ENCODE measurements around the gene PKHD1.
A peak's percentile ranks its signal among the peaks of the same experiment; 100 is the strongest.

The PKHD1 gene

DNA sequence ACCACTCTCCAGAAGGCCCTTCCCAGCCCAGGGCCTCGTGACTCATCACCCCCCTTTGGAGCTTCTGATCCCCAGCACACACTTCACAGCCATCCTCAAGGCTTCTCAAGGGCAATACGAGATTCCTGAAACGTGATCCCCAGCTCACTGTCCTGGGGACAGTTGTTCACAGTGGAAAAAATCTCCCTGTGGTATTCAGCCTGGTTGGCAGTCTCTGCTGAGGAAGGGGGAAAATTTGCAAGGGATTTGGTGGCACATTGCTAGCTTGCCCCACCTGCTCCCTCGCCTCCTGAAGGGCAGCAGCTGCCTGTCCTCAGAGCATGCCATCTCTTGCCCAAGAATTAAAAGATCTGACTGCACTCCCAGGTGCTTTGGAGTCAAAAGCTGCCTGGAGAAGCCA, 20.7 kb upstream of the PKHD1 start:
- Histone ChIP-seq H3K4me3 (ENCODE audit: insufficient read depth, low read depth, low read length) (no peak overlapping the region), H3K4me1 (ENCODE audit: control insufficient read depth, insufficient read depth, low read length) (no peaks in the 10 kb centered on the region), H3K9me3 (ENCODE audit: control insufficient read depth, low read length) (no peaks in the 10 kb centered on the region), H3K27ac (ENCODE audit: insufficient read depth, low read depth, low read length, poor library complexity, severe bottlenecking) (no peak overlapping the region), H3K36me3 (ENCODE audit: control insufficient read depth, insufficient read depth, low read length) (no peaks in the 10 kb centered on the region), H3K27me3 (ENCODE audit: control insufficient read depth, insufficient read depth, low read length, poor library complexity, severe bottlenecking) (no peaks in the 10 kb centered on the region)
- 49 to 63% methylated on average over 4 of the region's 4 CpGs for WGBS, 2 experiments

DNA sequence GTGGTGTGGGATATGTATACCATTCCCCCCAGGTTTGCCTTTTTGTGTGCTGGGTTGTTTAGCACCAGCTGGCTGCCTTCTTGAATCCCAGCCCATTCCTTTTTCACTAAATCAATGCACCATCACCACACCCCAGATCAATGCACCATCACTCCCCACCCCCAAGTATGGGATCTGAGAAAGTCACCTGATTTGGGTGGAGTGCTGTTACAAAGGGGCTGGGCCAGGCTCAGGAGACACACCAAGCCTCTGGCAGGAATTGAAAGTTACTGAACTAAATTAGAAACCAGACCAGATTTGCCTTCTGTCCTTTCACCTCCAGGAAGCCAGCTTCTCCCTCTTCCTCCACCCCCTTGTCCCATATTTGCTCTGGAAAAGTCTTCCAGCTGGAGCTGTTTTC, 19.6 kb upstream of the PKHD1 start:
- H3K9me3 ChIP-seq (ENCODE audit: control insufficient read depth, low read length) = no peaks in the 10 kb centered on the region
- no peaks in the 10 kb centered on the region for H3K36me3 ChIP-seq (ENCODE audit: control insufficient read depth, insufficient read depth, low read length)
- no peaks in the 10 kb centered on the region for H3K4me1 ChIP-seq (ENCODE audit: control insufficient read depth, insufficient read depth, low read length)
- no peak overlapping the region for H3K4me3 ChIP-seq (ENCODE audit: insufficient read depth, low read depth, low read length)
- H3K27ac ChIP-seq (ENCODE audit: insufficient read depth, low read depth, low read length, poor library complexity, severe bottlenecking) = no peak overlapping the region
- H3K27me3 ChIP-seq (ENCODE audit: control insufficient read depth, insufficient read depth, low read length, poor library complexity, severe bottlenecking) = no peaks in the 10 kb centered on the region

DNA sequence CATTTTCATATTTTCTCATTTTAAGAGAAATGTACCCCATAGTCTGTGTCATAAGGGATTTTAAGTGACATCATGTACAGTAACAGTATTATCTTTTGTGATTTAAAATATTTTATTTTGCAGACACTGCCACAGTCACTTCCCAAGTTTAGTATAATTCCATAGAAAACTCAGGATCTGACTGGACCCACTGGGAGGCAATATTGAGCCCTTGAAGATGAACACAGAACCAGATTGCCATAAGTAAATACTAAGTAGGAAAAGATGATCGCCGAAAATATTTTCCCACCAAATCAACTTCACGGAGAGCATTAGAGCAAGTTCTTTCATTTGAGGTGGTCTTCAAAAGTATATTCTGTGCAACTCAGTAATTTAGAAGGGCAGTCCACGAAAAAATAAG, 17.6 kb upstream of the PKHD1 start:
- no peak overlapping the region for H3K27ac ChIP-seq (ENCODE audit: insufficient read depth, low read depth, low read length, poor library complexity, severe bottlenecking)
- no peaks in the 10 kb centered on the region for H3K36me3 ChIP-seq (ENCODE audit: control insufficient read depth, insufficient read depth, low read length)
- H3K4me3 ChIP-seq (ENCODE audit: insufficient read depth, low read depth, low read length) = no peak overlapping the region
- WGBS, 2 experiments = 96 to 97% methylated on average over 3 to 4 of the region's 4 CpGs
- H3K4me1 ChIP-seq (ENCODE audit: control insufficient read depth, insufficient read depth, low read length) = no peaks in the 10 kb centered on the region
- no peaks in the 10 kb centered on the region for H3K27me3 ChIP-seq (ENCODE audit: control insufficient read depth, insufficient read depth, low read length, poor library complexity, severe bottlenecking)
- H3K9me3 ChIP-seq (ENCODE audit: control insufficient read depth, low read length) = no peaks in the 10 kb centered on the region

DNA sequence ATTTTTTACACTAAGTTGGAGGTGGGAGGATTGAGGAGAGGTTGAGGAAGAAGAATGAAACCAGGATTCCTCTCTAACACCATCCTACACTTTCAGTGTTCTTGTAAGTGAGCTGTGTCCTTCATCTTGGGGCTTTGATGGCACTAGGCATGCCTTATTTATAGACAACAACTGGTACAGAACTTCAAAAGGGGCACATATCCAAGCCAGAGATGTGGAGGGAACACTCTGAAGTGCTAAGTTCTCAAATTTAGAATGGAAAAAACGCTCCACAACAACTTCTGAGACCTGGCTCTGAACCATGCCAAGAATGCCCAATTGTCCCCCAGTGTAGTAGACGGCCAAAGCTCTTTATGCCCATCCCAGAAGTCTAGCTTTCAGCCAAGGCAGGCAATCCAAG, 16.2 kb upstream of the PKHD1 start:
- no peaks in the 10 kb centered on the region for H3K4me1 ChIP-seq (ENCODE audit: control insufficient read depth, insufficient read depth, low read length)
- no peaks in the 10 kb centered on the region for H3K27me3 ChIP-seq (ENCODE audit: control insufficient read depth, insufficient read depth, low read length, poor library complexity, severe bottlenecking)
- H3K4me3 ChIP-seq (ENCODE audit: insufficient read depth, low read depth, low read length) = no peak overlapping the region
- no peak overlapping the region for H3K27ac ChIP-seq (ENCODE audit: insufficient read depth, low read depth, low read length, poor library complexity, severe bottlenecking)
- no peaks in the 10 kb centered on the region for H3K36me3 ChIP-seq (ENCODE audit: control insufficient read depth, insufficient read depth, low read length)
- WGBS, 2 experiments = 90 to 92% methylated on average over 2 of the region's 2 CpGs
- H3K9me3 ChIP-seq (ENCODE audit: control insufficient read depth, low read length) = no peaks in the 10 kb centered on the region

DNA sequence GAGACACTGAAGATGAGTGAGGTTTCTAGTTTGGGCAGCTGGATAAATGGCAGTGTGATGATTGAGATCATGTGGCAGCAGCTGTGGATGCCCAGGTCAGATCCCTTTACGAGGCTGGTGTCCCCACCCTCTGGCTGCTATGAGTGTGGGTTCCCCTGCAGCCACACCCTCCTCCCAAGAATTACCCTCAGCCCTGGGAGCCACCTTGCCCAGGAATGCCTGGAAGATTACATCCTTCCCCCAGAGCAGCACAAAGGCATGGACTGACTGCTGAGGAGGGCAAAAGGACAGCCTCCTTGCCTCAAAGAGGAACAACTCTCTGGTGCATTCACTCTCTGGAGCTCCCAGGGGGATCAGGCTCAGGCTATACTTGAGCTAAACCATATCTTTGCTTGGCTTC, 15.0 kb upstream of the PKHD1 start:
- no peaks in the 10 kb centered on the region for H3K4me1 ChIP-seq (ENCODE audit: control insufficient read depth, insufficient read depth, low read length)
- no peaks in the 10 kb centered on the region for H3K9me3 ChIP-seq (ENCODE audit: control insufficient read depth, low read length)
- H3K36me3 ChIP-seq (ENCODE audit: control insufficient read depth, insufficient read depth, low read length) = no peaks in the 10 kb centered on the region
- 64 to 75% methylated on average over 1 of the region's 1 CpG for WGBS, 2 experiments
- H3K27me3 ChIP-seq (ENCODE audit: control insufficient read depth, insufficient read depth, low read length, poor library complexity, severe bottlenecking) = no peaks in the 10 kb centered on the region
- no peak overlapping the region for H3K4me3 ChIP-seq (ENCODE audit: insufficient read depth, low read depth, low read length)
- H3K27ac ChIP-seq (ENCODE audit: insufficient read depth, low read depth, low read length, poor library complexity, severe bottlenecking) = no peak overlapping the region

DNA sequence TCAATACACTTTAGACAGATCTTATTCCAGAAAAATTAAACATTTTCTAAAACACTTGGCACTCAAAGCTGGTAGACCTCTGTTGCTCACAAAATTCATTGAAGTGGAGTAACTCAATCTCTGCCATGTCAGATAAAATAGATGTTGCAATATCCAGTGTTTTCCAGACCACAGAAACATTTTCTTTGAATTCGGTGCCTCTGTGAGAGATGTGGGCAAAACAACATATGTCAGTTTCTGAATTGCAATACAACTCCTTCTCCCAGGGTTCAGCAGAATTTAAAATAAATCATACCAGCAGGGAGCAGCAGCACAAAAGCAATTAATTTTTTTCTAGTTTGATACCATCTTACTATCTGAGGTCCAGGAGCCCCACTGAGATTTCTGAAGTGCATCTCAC, 11.3 kb upstream of the PKHD1 start:
- no peaks in the 10 kb centered on the region for H3K27me3 ChIP-seq (ENCODE audit: control insufficient read depth, insufficient read depth, low read length, poor library complexity, severe bottlenecking)
- WGBS, 2 experiments = 78 to 96% methylated on average over 1 of the region's 1 CpG

DNA sequence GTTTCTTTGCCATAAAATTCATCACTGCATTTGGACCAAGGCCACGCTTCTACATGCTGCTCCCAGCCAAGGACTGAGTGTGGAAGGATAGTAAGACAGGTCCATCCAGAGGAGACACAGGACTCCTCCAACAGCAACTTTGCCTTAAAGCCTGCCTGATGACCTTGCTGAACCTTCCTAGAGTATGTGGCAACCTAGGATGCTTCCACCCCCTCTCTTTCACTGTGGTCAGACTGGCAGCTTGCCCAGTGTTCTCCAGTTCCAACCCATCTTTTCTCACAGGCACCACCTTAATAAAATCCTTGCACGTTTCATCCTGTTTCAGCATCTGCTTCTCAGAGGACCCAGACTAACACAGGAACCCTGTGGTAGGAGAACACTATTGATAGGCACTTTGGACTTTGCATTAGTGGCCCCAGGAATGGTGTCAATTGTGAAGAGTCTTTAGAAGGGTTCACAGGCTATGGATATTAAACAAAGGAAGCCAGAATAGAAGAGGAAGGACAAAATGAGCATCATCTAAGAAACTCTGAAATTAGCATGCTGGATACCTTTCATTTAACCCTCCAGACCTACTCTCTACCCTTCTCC, 2.4 kb upstream of the PKHD1 start:
- H3K36me3 ChIP-seq (ENCODE audit: control insufficient read depth, insufficient read depth, low read length) = no peaks in the 10 kb centered on the region
- no peaks in the 10 kb centered on the region for H3K27me3 ChIP-seq (ENCODE audit: control insufficient read depth, insufficient read depth, low read length, poor library complexity, severe bottlenecking)
- no peak overlapping the region for H3K4me3 ChIP-seq (ENCODE audit: insufficient read depth, low read depth, low read length)
- H3K9me3 ChIP-seq (ENCODE audit: control insufficient read depth, low read length) = no peaks in the 10 kb centered on the region
- H3K27ac ChIP-seq (ENCODE audit: insufficient read depth, low read depth, low read length, poor library complexity, severe bottlenecking) = no peak overlapping the region
- no peaks in the 10 kb centered on the region for H3K4me1 ChIP-seq (ENCODE audit: control insufficient read depth, insufficient read depth, low read length)
- 92 to 96% methylated on average over 2 of the region's 2 CpGs for WGBS, 2 experiments

More for the DNA sequence above, 11.3 kb upstream of the PKHD1 start:
- no peak overlapping the region for H3K4me3 ChIP-seq (ENCODE audit: insufficient read depth, low read depth, low read length)
- no peak overlapping the region for H3K27ac ChIP-seq (ENCODE audit: insufficient read depth, low read depth, low read length, poor library complexity, severe bottlenecking)
- H3K36me3 ChIP-seq (ENCODE audit: control insufficient read depth, insufficient read depth, low read length) = no peaks in the 10 kb centered on the region
- no peaks in the 10 kb centered on the region for H3K9me3 ChIP-seq (ENCODE audit: control insufficient read depth, low read length)
- no peaks in the 10 kb centered on the region for H3K4me1 ChIP-seq (ENCODE audit: control insufficient read depth, insufficient read depth, low read length)

DNA sequence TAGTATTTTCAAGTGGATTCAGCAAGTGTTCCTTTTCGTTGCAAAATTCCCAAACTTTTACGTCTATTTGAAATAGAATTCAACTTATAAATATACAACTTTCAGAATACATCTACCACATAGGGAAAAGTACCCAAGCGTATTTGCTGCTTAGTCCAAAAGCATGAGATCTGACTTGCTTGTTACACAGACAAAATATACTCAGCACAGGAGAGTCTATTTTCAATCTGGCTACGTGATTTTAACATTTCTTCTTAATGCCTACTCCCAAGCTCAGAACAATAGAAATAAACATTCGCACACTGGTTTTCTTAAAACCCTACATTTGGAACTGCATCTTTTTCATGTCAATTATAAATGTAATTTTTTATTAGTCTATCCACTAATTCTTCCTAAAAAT, 672 bp downstream of the PKHD1 start:
- Histone ChIP-seq H3K4me3 (ENCODE audit: insufficient read depth, low read depth, low read length) (no peak overlapping the region), H3K9me3 (ENCODE audit: control insufficient read depth, low read length) (no peaks in the 10 kb centered on the region), H3K36me3 (ENCODE audit: control insufficient read depth, insufficient read depth, low read length) (no peaks in the 10 kb centered on the region), H3K27ac (ENCODE audit: insufficient read depth, low read depth, low read length, poor library complexity, severe bottlenecking) (no peak overlapping the region), H3K27me3 (ENCODE audit: control insufficient read depth, insufficient read depth, low read length, poor library complexity, severe bottlenecking) (no peaks in the 10 kb centered on the region), H3K4me1 (ENCODE audit: control insufficient read depth, insufficient read depth, low read length) (no peaks in the 10 kb centered on the region)
- 92% methylated on average over 5 of the region's 5 CpGs for WGBS, 2 experiments

DNA sequence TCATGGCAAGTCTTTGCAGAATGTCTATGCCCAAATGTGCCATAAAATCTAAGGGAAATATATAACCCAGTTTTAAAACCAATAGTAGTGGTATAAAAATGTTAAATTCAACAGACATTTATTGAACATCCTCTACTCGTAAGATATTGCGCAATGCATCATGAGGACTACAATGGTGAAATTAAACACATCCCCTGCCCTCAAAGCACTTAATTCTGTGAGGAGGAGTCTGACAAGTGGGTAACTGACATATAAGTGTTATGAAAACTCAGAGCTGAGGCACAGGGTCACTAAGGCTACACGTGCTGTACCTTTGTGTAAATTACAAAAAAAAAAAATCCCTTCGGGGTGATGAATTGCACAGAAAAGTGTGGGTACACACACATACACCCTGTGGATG, 6.2 kb downstream of the PKHD1 start:
- Histone ChIP-seq H3K27me3 (ENCODE audit: control insufficient read depth, insufficient read depth, low read length, poor library complexity, severe bottlenecking) (no peaks in the 10 kb centered on the region), H3K36me3 (ENCODE audit: control insufficient read depth, insufficient read depth, low read length) (no peaks in the 10 kb centered on the region), H3K27ac (ENCODE audit: insufficient read depth, low read depth, low read length, poor library complexity, severe bottlenecking) (no peak overlapping the region), H3K9me3 (ENCODE audit: control insufficient read depth, low read length) (no peaks in the 10 kb centered on the region), H3K4me1 (ENCODE audit: control insufficient read depth, insufficient read depth, low read length) (peaks cover 26% of the 10 kb centered on the region), H3K4me3 (ENCODE audit: insufficient read depth, low read depth, low read length) (no peak overlapping the region)
- WGBS, 2 experiments = 95 to 97% methylated on average over 2 to 4 of the region's 4 CpGs

DNA sequence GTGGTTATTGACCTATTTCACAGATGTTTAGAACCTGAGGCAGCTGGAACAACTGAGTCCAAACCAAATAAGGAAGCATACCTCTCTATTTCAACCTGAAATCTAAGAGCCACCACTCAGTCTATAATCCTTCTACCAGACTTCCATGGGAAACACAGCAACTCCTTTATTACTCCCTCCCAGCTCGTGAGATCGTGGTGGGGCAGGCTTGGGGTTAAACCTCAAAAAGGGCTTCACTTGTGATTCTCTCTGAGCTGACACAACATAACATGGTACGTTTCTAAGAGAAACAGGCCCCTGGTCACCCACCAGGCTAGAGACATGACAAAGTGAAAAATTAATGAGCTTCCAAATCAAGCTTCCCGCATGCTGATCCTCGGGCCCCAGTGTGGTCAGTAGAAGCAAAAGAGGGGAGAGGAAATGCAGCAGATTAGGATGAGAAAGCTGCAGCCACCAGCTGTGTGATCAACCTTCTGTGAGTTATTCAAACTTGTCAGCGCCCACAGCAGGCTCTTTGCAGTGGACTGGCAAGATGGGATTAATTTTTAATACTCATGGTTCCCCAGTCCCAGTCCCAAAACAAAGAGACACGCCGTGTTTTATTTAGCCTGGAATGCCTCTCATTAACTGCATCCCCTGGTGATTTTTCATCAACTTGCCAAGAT, 9.3 kb downstream of the PKHD1 start:
- peaks cover 27% of the 10 kb centered on the region for H3K4me1 ChIP-seq (ENCODE audit: control insufficient read depth, insufficient read depth, low read length)
- no peak overlapping the region for H3K4me3 ChIP-seq (ENCODE audit: insufficient read depth, low read depth, low read length)
- no peaks in the 10 kb centered on the region for H3K27me3 ChIP-seq (ENCODE audit: control insufficient read depth, insufficient read depth, low read length, poor library complexity, severe bottlenecking)
- H3K9me3 ChIP-seq (ENCODE audit: control insufficient read depth, low read length) = no peaks in the 10 kb centered on the region
- WGBS, 2 experiments = 51 to 56% methylated on average over 8 of the region's 8 CpGs
- H3K27ac ChIP-seq (ENCODE audit: insufficient read depth, low read depth, low read length, poor library complexity, severe bottlenecking) = peak overlapping the region; percentile 12
- H3K36me3 ChIP-seq (ENCODE audit: control insufficient read depth, insufficient read depth, low read length) = no peaks in the 10 kb centered on the region
